IPS DF 19.7 (cell line): Measurements from ENCODE around the gene PCDHB10.
"Not testable (repeated sequence)": the region's sequence is repeated elsewhere in the genome, so short reads cannot be mapped to it uniquely, and the experiment has no call there.

ENCODE experiments used
- DNase-seq: peaks from one replicate; pipeline ENCODE4 v3.0.0-alpha.2; 2013; ENCODE audit warnings: low read depth, low spot score

Gene PCDHB10

GRCh38 chr5:141192110-141192725 lies at the start of gene PCDHB10:
TSS of gene PCDHB10 (plus strand) at chr5:141192353. CDS start at chr5:141192553, 200 bp downstream.
- no peak for DNase-seq

- no peak for DNase-seq
Measured at GRCh38 chr5:141149812-141150211, 42.3 kb upstream of the PCDHB10 start, which contains the start of gene PCDHB6. TSS of gene PCDHB6 (plus strand) at chr5:141150057. CDS start at chr5:141150258, 201 bp downstream.

GRCh38 chr5:141150224-141150992 lies 41.7 kb upstream of the PCDHB10 start:
- DNase-seq = no peak

GRCh38 chr5:141150993-141151325 lies 41.2 kb upstream of the PCDHB10 start:
- DNase-seq = no peak

GRCh38 chr5:141151632-141152031 lies 40.5 kb upstream of the PCDHB10 start:
- DNase-seq = not testable (repeated sequence)

- not testable (repeated sequence) for DNase-seq
Measured at GRCh38 chr5:141152096-141152495, 40.1 kb upstream of the PCDHB10 start.

- DNase-seq = no peak
Measured at GRCh38 chr5:141155540-141156374, 36.4 kb upstream of the PCDHB10 start.

- DNase-seq = not testable (repeated sequence)
Measured at GRCh38 chr5:141157356-141157755, 34.8 kb upstream of the PCDHB10 start.

- DNase-seq = not testable (repeated sequence)
Measured at GRCh38 chr5:141157901-141158300, 34.3 kb upstream of the PCDHB10 start.

- DNase-seq = no peak
Measured at GRCh38 chr5:141172381-141173204, 19.6 kb upstream of the PCDHB10 start, which contains the start of gene PCDHB7. TSS of gene PCDHB7 (plus strand) at chr5:141172644. CDS start at chr5:141172836, 192 bp downstream.

GRCh38 chr5:141174291-141175104 lies 17.7 kb upstream of the PCDHB10 start:
- DNase-seq = not testable (repeated sequence)

GRCh38 chr5:141175933-141176332 lies 16.2 kb upstream of the PCDHB10 start:
- DNase-seq = no peak

GRCh38 chr5:141177577-141178191 lies 14.5 kb upstream of the PCDHB10 start, which contains the start of gene PCDHB8:
TSS of gene PCDHB8 (plus strand) at chr5:141177790. CDS start at chr5:141178035, 245 bp downstream.
- DNase-seq = not testable (repeated sequence)

GRCh38 chr5:141179371-141179770 lies 12.8 kb upstream of the PCDHB10 start:
- DNase-seq = not testable (repeated sequence)

GRCh38 chr5:141179876-141180275 lies 12.3 kb upstream of the PCDHB10 start:
- DNase-seq = not testable (repeated sequence)

- DNase-seq = no peak
Measured at GRCh38 chr5:141180313-141180712, 11.8 kb upstream of the PCDHB10 start.

- DNase-seq = peak; percentile 52
Measured at GRCh38 chr5:141182248-141182647, 9.9 kb upstream of the PCDHB10 start, which contains the start of gene PCDHB16. TSS of gene PCDHB16 (plus strand) at chr5:141182387. CDS start at chr5:141182560, 173 bp downstream.

GRCh38 chr5:141184117-141184855 lies 7.9 kb upstream of the PCDHB10 start:
- DNase-seq = not testable (repeated sequence)
